HepG2 (cell line): ENCODE results near the gene FDXR. TPM values are rescaled to one million over a fixed set of nuclear protein-coding genes. Genes with fewer than 3 reads are reported as not detected.

Experiments
- ATAC-seq: fragments of 200-7000 bp; cut with Tn5 transposase; 3 replicates; pipeline ENCODE4 v1.9.1; 2020; ENCODE audit warnings: mild to moderate bottlenecking, moderate library complexity
- BruUV-seq: library from RNA; stranded (reverse); fragments of 400-500 nt; replicated peaks from 2 replicates; lab custom pipeline; 2021; lab: Mats Ljungman, UMichigan
- CTCF ChIA-PET: fragments of 300-600 bp; formaldehyde crosslinking; extraction: SDS; loops from one replicate; lab custom pipeline; 2021; ENCODE audit warnings: low total read pairs, inconsistent platforms, low intra/inter-chr PET ratio; lab: Yijun Ruan, JAX
- POLR2A ChIA-PET: fragments of 350-600 bp; sonication (Branson Sonifier 250); formaldehyde crosslinking; loops from one replicate; lab custom pipeline; 2020; ENCODE audit warnings: antibody characterized with exemption, inconsistent platforms; lab: Yijun Ruan, JAX
- DNase-seq: peaks from one replicate; pipeline ENCODE4 v3.0.0-alpha.2; 2015; ENCODE audit warnings: low spot score
- FAIRE-seq: peaks from 3 replicates; lab custom pipeline; 2011; peaks lifted over from hg19 to GRCh38; lab: Jason Lieb, UNC
- H2AFZ ChIP-seq: one replicate; pipeline ENCODE4 v1.6.1; 2011; ENCODE audit warnings: low read length, inconsistent platforms
- H3K27ac ChIP-seq: fragments of 300-600 bp; 3 replicates; pipeline ENCODE4 v1.8.0; 2011; ENCODE audit warnings: mixed run types, mild to moderate bottlenecking, mixed read lengths, low read length, inconsistent platforms; ENCODE audit not compliant: insufficient read depth; ENCODE audit errors: extremely low read length
- H3K27me3 ChIP-seq, 2 experiments: fragments of 200-600 bp in 1 of 2; 2 replicates in 1 of 2; 3 replicates in 1 of 2; pipeline versions ENCODE4 v1.6.0 to v1.8.0; 2011; ENCODE audit warnings: low read length in 2 of 2, mild to moderate bottlenecking in 2 of 2, moderate library complexity in 2 of 2, inconsistent platforms in 1 of 2; ENCODE audit not compliant: insufficient read depth in 2 of 2, control insufficient read depth in 1 of 2
- H3K36me3 ChIP-seq, 2 experiments: fragments of 200-600 bp in 1 of 2; replicated peaks in 1 of 2; 2 replicates in 1 of 2; 3 replicates in 1 of 2; pipeline versions ENCODE4 v1.5.1 to v1.8.0; 2011; ENCODE audit warnings: low read length in 2 of 2, inconsistent platforms in 1 of 2; ENCODE audit not compliant: insufficient read depth in 2 of 2, control insufficient read depth in 1 of 2
- H3K4me1 ChIP-seq: 2 replicates; pipeline ENCODE4 v1.5.1; 2012; ENCODE audit warnings: low read length, inconsistent platforms; ENCODE audit not compliant: insufficient read depth
- H3K4me2 ChIP-seq: 2 replicates; pipeline ENCODE4 v1.6.0; 2011; ENCODE audit warnings: low read depth, low read length, inconsistent platforms
- H3K4me3 ChIP-seq, 3 experiments: fragments of 200-600 bp in 1 of 3; sonication (generic), shearing (Covaris generic) in 1 of 3; replicated peaks in 1 of 3; 2 replicates each; pipeline ENCODE4 v1.5.1; 2011 to 2016; ENCODE audit warnings: low read length in 3 of 3, inconsistent platforms in 2 of 3, low read depth in 2 of 3, mild to moderate bottlenecking in 2 of 3, control low read depth in 1 of 3, mixed read lengths in 1 of 3; ENCODE audit not compliant: insufficient read depth in 1 of 3
- H3K79me2 ChIP-seq: one replicate; pipeline ENCODE4 v1.6.1; 2011; ENCODE audit warnings: low read length, inconsistent platforms; ENCODE audit not compliant: insufficient read depth
- H3K9ac ChIP-seq: 2 replicates; pipeline ENCODE4 v1.6.0; 2011; ENCODE audit warnings: mild to moderate bottlenecking, low read depth, low read length, inconsistent platforms; ENCODE audit not compliant: insufficient read depth
- H3K9me3 ChIP-seq: 2 replicates; pipeline ENCODE4 v1.5.1; 2012; ENCODE audit warnings: mild to moderate bottlenecking, low read length
- H4K20me1 ChIP-seq: 2 replicates; pipeline ENCODE4 v1.6.0; 2011; ENCODE audit warnings: inconsistent platforms, mild to moderate bottlenecking, low read length, moderate library complexity; ENCODE audit not compliant: insufficient read depth
- ARNT ChIP-seq: fragments of 450-650 bp; IDR thresholded peaks from 2 replicates; pipeline ENCODE4 v1.6.1; 2017
- ATRX ChIP-seq: sonication (generic); formaldehyde crosslinking; IDR thresholded peaks from 2 replicates; pipeline ENCODE4 v1.4.0; 2020; ENCODE audit warnings: missing genetic modification reagents, borderline replicate concordance
- KDM1A ChIP-seq: IDR thresholded peaks from 2 replicates; pipeline ENCODE4 v1.6.1; 2016; ENCODE audit warnings: missing compliant biosample characterization
- KDM4B ChIP-seq: sonication (generic); formaldehyde crosslinking; IDR thresholded peaks from 2 replicates; pipeline ENCODE4 v1.4.0; 2020; ENCODE audit warnings: missing genetic modification reagents
- KDM5A ChIP-seq: fragments of 200-600 bp; sonication (generic); IDR thresholded peaks from 2 replicates; pipeline ENCODE4 v1.7.0; 2018; ENCODE audit warnings: antibody characterized with exemption, mild to moderate bottlenecking, low read length, borderline replicate concordance
- MBD4 ChIP-seq: IDR thresholded peaks from 2 replicates; pipeline ENCODE4 v1.6.1; 2012; ENCODE audit warnings: low read length, inconsistent platforms, borderline replicate concordance
- MIXL1 ChIP-seq: IDR thresholded peaks from 2 replicates; pipeline ENCODE4 v1.6.1; 2016
- NFIB ChIP-seq: sonication (generic); formaldehyde crosslinking; IDR thresholded peaks from 2 replicates; pipeline ENCODE4 v1.9.0; 2021; ENCODE audit warnings: missing genetic modification reagents, mild to moderate bottlenecking, borderline replicate concordance
- ZFY ChIP-seq: sonication (generic); formaldehyde crosslinking; IDR thresholded peaks from 2 replicates; pipeline ENCODE4 v1.4.0; 2020; ENCODE audit warnings: missing genetic modification reagents
- ZNF326 ChIP-seq: sonication (generic); formaldehyde crosslinking; IDR thresholded peaks from 2 replicates; pipeline ENCODE4 v1.4.0; 2020; ENCODE audit warnings: missing genetic modification reagents, borderline replicate concordance
- WGBS: methylation state at CpG from one replicate; pipeline ENCODE4 v1.1.6; 2017; ENCODE audit warnings: low lambda C conversion rate; 5-methylcytosine and 5-hydroxymethylcytosine counted together
- in situ Hi-C: cut with HindIII; loops from 2 replicates; pipeline ENCODE4 v1.10.0; 2017; ENCODE audit warnings: low pct_unique_long_range_greater_than_20kb; ENCODE audit not compliant: extremely low pct_ligation_motif_present
- intact Hi-C: fragments of 100-400 bp; cut with micrococcal nuclease; formaldehyde crosslinking; loops from one replicate; pipeline ENCODE4 v1.10.0; 2022; ENCODE audit not compliant: unreplicated experiment
- polyA plus RNA-seq, 8 experiments: library from polyadenylated mRNA; depleted of rRNA in 3 of 8; stranded (reverse) in 7 of 8; unstranded in 1 of 8; fragments of >200 nt; fragmentation: Illumina TruSeq in 4 of 8; extraction: Trizol in 4 of 8; gene quantifications; 2 replicates each; pipeline versions ENCODE4 v1.2.1 to v1.2.3, GENCODE V29; 2011 to 2016; ENCODE audit warnings: low read depth in 4 of 8, missing spikeins in 1 of 8, mixed read lengths in 1 of 8; ENCODE audit not compliant: insufficient read depth in 1 of 8
- total RNA-seq, 5 experiments: library from RNA; depleted of rRNA; stranded (reverse); fragments of >200 nt; fragmentation: Illumina TruSeq; extraction: Trizol; gene quantifications; 2 replicates each; pipeline ENCODE4 v1.2.3, GENCODE V29; 2016; ENCODE audit warnings: low read depth in 1 of 5
- TF ChIP-seq, protein P1 (sequence below): sonication (generic); IDR thresholded peaks from 2 replicates; pipeline ENCODE4 v1.6.1; 2016; ENCODE audit warnings: low read depth, borderline replicate concordance
- TF ChIP-seq, protein P2 (sequence below): sonication (generic); formaldehyde crosslinking; IDR thresholded peaks from 2 replicates; pipeline ENCODE4 v1.8.1; 2023; ENCODE audit warnings: missing genetic modification reagents, mild to moderate bottlenecking, borderline replicate concordance
- TF ChIP-seq, protein P3 (sequence below): IDR thresholded peaks from 2 replicates; pipeline ENCODE4 v1.6.1; 2016

FDXR gene
- total and polyA plus RNA-seq, 2 of the 13 experiments (the other 11 are each of a cell fraction or from before 2014, with no cell fraction given), result 23.4 to 116 TPM

DNA sequence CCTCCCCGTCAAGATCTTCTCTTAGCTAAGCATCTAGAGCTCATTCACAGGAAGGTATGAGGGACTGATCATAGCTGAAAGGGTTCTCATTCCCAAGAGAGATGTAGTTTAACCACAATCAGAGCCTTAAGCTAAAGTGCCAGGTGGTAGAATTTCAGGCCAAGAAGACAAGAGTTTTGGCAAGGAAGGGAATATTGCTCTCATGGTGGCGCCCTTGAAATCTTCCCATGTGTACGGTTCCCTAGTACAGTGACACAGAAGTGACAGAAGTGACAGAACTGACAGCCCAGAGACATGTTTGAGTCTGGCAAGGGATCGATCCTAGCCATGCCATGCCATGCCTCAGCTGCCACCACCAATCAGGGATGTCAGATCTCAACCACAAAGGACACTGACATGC lies 15.6 kb downstream of the FDXR start:
- Histone ChIP-seq H3K4me1 (peaks cover 26% of the 10 kb centered on the region), H3K36me3 (no peaks in the 10 kb centered on the region), H4K20me1 (no peaks in the 10 kb centered on the region; the same call in 1 of the 2 replicates), H3K9ac (no peak overlapping the region), H3K79me2 (no peaks in the 10 kb centered on the region), H3K27ac (no peak overlapping the region), H3K9me3 (no peaks in the 10 kb centered on the region), H2AFZ (no peak overlapping the region), H3K4me2 (no peak overlapping the region), H3K27me3 (peaks cover 25 to 79% of the 10 kb centered on the region in 2 experiments), H3K4me3 (no peak overlapping the region)
- ChIA-PET CTCF (no interaction called here), POLR2A (interaction anchor here (1.2 to 2.3 kb wide), 2 partner anchors 13 to 16 kb away, joined by 3 to 9 read pairs (median 3); partner anchors contain the start of gene FDXR)
- BruUV-seq, result no TSS peak
- in situ Hi-C loops, result no loop called here
- intact Hi-C loops, result no loop called here
- FAIRE-seq (peak; percentile 23), ATAC-seq (no peak), DNase-seq (no peak)
- WGBS, result 31% methylated on average over 4 of the region's 4 CpGs
- no peak for TF ChIP-seq ZNF326

DNA sequence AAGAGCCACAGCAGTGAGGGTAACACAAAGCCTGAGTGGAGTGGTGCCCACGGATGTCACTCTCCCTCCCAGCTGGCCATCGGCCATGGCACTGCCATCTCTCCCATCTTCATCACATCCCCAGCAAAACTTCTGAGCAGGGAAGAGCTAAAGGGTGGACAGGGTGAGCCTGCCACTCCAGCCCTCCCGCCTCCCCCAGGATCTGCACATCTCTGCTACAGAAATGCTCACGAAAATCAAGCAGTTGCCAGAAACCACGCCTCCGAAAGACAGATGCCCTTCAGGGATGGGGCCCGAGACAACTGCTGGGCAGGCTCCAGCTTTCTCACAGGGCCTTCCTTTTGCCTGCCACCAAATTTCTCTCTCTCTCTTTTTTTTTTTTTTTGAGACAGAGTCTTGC lies 16.7 kb downstream of the FDXR start:
- POLR2A ChIA-PET, result interaction anchor here (0.7 to 2.3 kb wide), 3 partner anchors 17 to 1654 kb away, joined by 3 to 9 read pairs (median 3); partner anchors contain the start of genes FDXR and RAB37
- no peak overlapping the region for H3K4me2 ChIP-seq
- no peaks in the 10 kb centered on the region; the same call in 1 of the 2 replicates for H4K20me1 ChIP-seq
- H3K36me3 ChIP-seq, result no peaks in the 10 kb centered on the region
- no peak for FAIRE-seq
- 10% methylated on average over 7 of the region's 7 CpGs for WGBS
- peaks cover 25 to 87% of the 10 kb centered on the region in 2 experiments for H3K27me3 ChIP-seq
- H3K27ac ChIP-seq, result no peak overlapping the region
- intact Hi-C loops (no loop called here), in situ Hi-C loops (no loop called here)
- CTCF ChIA-PET, result no interaction called here
- no peak overlapping the region for H2AFZ ChIP-seq
- DNase-seq, result no peak
- H3K79me2 ChIP-seq, result no peaks in the 10 kb centered on the region
- H3K4me1 ChIP-seq, result peaks cover 20% of the 10 kb centered on the region
- BruUV-seq, result no TSS peak
- no peak overlapping the region for H3K9ac ChIP-seq
- no peak for ATAC-seq
- no peak overlapping the region for H3K4me3 ChIP-seq
- H3K9me3 ChIP-seq, result no peaks in the 10 kb centered on the region
- no peak for TF ChIP-seq ZFY
- no peak for TF ChIP-seq KDM5A
- TF ChIP-seq, protein P1, sequence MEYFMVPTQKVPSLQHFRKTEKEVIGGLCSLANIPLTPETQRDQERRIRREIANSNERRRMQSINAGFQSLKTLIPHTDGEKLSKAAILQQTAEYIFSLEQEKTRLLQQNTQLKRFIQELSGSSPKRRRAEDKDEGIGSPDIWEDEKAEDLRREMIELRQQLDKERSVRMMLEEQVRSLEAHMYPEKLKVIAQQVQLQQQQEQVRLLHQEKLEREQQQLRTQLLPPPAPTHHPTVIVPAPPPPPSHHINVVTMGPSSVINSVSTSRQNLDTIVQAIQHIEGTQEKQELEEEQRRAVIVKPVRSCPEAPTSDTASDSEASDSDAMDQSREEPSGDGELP, result no peak
- no peak for TF ChIP-seq ARNT
- TF ChIP-seq KDM4B (CRISPR knock-in tag), result no peak
- no peak for TF ChIP-seq ATRX (CRISPR knock-in tag)
- TF ChIP-seq KDM1A (CRISPR knock-in tag), result no peak
- no peak for TF ChIP-seq NFIB
- TF ChIP-seq MBD4, result no peak
- TF ChIP-seq, protein P2, sequence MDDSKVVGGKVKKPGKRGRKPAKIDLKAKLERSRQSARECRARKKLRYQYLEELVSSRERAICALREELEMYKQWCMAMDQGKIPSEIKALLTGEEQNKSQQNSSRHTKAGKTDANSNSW (CRISPR knock-in tag), result no peak
- TF ChIP-seq MIXL1 (CRISPR knock-in tag), result no peak
- TF ChIP-seq, protein P3, sequence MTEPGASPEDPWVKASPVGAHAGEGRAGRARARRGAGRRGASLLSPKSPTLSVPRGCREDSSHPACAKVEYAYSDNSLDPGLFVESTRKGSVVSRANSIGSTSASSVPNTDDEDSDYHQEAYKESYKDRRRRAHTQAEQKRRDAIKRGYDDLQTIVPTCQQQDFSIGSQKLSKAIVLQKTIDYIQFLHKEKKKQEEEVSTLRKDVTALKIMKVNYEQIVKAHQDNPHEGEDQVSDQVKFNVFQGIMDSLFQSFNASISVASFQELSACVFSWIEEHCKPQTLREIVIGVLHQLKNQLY (CRISPR knock-in tag), result no peak
